Hematopoietic multipotent progenitor cell treated with erythropoietin and hydrocortisone succinate and interleukin-3 and kit ligand, for 4 days (in vitro differentiated cells): ENCODE results near the gene FUCA2.
"Not testable (repeated sequence)": the region's sequence is repeated elsewhere in the genome, so short reads cannot be mapped to it uniquely, and the experiment has no call there.

Experiments
- DNase-seq: peaks from one replicate; pipeline ENCODE4 v3.0.0-alpha.2; 2015

The FUCA2 gene

DNA sequence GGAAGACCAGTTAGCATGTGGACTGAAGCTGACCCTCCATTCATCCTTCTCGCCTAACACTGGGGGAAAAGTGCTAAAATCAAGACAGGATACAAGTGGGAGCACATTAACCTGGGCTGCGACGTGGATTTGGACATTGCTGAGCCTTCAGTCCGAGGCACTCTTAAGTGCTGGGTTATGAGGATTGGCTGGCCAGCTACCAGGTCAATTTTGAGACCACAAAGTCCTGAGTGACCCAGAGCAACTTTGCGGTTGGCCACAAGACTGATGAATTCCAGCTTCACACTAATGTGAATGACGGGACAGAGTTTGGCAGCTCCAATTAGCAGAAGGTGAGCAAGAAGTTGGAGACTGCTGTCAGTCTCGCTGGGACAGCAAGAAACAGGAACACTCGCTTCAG is 20.7 kb downstream of the FUCA2 start:
- DNase-seq: no peak

DNA sequence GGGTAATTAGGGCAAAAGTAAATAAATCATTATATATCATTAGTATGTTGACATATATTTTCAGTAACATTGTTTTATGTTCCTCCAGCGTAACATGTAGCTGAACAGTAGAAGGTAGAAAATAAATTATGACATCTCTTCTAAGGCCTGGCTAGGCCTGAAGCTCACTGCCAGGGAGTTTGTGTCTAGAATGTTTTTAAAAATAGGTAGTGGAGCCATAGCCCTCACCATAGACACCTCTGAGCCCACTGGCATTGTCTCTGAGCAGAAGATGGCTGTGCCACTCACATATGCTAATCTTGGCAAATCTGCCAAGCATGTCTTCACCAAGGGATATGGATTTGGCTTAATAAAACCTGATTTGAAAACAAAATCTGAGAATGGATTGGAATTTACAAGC is 21.3 kb downstream of the FUCA2 start:
- DNase-seq: no peak

DNA sequence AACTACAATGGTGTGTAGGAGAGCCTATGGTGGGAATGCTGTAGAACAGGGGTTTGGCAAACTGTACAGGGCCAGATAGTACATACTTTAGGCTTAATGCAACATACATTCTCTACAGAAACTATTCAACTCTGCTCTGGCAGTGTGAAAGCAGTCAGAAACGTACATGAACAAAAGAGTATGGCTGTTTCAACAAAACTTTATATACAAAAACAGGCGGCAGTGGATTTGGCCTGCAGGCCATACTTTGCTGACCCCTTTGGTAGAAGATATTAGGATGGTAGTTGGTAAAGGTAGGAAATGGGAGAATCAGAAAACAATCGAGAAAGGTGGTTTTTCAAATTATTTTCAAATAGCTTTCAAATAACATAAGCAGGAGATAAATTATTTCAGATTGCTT is 24.8 kb downstream of the FUCA2 start:
- DNase-seq: no peak

DNA sequence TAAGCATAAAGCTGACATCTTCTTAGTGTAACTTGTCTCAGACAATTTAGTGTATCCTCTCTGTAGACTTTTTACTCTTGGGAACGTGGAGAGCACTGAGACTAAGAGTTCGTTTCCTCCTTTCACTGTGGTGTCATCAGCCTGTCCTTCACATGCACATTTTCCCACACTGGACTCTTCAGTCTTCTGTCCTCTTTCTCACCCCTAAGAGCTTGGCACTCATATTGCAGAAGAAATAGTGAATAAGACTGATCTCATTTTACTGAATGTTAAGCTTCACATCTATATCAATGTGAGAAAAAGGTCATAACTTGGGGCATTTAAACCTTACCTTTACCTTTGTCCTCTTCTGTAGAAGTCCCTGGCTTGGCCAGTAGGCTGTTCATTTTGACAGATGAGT is 25.6 kb downstream of the FUCA2 start:
- no peak for DNase-seq

DNA sequence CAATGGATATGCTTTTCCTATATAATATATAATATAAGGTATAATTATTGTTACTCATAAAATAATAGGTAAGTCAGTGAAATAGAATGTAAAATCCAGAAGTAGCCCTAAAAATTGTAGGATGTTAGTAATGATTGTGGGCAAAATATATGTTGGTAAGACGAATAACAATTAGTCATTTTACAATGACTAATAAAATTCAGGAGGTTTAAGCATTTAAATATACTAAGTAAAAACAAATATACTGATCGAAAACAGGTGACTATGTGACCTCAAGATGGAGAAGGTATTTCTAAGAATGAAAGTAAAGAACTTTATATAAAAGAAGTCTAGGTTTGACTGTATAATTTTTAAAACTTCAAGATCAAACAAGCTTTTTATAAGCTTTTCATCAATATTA is 28.9 kb downstream of the FUCA2 start:
- no peak for DNase-seq

DNA sequence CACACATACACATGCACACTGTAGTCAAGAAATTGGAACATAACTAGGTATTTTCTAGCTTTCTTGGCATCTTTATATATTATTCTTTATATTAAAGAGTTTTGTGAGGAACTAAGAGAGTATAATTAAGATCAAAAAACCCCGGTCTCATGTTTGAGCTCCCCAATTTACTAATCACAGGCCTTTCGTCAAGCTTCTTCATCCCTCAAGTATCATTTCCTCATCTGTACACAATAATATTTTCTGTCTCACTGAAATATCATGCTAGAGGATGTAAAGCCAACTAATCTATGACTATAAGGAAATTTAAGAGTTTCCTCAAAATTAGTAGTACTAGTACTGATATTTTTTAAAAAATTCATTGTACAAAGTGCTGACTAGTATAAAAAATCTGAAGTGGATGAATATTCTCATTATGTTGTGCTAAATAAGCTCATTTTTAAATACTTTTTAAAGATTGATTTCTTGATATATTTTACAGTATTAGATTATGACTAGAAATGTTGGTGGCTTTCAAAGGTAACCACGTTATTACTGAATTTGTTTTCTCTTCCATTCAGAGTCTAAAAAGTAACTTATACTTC is 32.9 kb downstream of the FUCA2 start:
- no peak for DNase-seq

DNA sequence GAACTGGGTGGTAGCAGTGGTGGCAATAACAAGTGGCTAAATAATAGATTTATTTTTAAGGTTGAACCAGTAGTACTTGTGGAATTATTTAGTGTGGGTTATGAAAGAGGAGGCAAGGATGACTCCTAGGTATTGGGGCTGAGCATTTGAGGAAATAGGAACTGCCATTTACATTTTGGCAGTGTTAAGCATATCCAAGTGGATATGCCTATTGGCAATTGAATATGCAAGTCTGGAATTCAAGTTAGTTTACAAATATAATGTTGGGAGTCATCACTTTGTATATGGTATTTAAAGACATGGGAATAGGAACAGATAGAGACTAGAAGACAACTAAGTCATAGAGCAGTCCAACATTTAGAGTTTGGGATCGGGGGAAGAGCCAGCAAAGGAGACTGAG is 35.0 kb downstream of the FUCA2 start:
- no peak for DNase-seq

DNA sequence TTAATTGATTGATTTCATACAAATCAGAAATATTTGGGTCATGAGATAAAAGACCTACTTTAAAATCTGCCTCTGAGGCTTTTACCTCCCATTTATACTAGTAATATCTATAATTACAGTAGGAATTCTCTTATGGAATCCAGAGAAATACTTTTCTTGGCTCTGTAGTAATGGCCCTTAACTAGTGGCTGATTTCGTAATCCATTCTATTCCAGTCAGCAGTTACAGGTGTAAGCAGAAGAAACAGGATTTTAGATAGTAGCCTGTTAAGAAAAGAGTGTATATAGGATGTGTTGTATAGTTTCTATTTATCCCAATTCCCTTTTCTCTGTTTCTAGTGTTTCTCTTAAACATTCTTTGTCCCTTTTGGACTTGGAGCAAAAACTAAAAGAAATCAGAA is 39.7 kb downstream of the FUCA2 start:
- DNase-seq: no peak

DNA sequence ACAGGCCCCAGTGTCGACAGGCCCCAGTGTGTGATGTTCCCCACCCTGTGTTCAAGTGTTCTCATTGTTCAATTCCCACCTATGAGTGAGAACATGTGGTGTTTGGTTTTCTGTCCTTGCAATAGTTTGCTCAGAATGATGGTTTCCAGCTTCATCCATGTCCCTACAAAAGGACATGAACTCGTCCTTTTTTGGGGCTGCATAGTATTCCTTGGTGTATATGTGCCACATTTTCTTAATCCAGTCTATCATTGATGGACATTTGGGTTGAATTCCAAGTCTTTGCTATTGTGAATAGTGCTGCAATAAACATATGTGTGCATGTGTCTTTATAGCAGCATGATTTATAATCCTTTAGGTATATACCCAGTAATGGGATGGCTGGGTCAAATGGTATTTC is 42.7 kb downstream of the FUCA2 start:
- DNase-seq: not testable (repeated sequence)

DNA sequence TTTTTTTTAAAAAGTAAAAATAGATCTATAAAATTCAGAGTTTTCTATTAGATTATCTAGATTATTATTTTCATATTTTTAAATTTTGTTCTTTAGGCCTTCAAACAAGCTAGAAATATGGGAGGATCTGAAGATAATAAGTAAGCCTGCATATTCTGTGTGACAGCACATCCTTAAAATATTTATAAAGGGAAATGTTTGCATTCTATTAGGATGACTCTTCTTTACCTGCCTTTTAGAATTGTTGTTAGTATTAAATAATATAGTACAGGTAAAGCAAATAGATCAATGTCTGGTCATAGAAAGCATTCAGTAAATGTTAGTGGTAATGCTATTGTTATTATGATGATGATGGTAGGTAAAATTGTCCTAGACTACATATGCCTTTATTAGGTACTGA is 43.5 kb downstream of the FUCA2 start:
- no peak for DNase-seq

DNA sequence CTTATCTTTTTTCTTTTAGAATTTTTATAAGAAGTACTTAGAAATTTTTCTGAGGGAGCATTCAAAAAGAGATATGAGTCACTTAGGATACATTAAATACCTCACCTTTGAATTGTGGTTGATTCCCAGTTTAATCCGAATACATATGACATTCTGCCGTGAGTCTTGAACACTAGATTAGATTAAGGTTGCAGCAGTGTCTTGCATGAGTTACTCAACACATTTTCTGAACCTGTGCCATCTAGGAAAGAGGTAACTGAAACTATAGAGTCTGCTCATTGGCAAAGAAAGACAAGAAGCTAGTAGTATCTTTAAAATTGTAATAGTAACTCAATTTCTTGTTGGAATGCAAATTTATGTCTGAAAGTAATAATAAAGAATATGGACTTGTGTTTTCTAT is 46.0 kb downstream of the FUCA2 start:
- no peak for DNase-seq

DNA sequence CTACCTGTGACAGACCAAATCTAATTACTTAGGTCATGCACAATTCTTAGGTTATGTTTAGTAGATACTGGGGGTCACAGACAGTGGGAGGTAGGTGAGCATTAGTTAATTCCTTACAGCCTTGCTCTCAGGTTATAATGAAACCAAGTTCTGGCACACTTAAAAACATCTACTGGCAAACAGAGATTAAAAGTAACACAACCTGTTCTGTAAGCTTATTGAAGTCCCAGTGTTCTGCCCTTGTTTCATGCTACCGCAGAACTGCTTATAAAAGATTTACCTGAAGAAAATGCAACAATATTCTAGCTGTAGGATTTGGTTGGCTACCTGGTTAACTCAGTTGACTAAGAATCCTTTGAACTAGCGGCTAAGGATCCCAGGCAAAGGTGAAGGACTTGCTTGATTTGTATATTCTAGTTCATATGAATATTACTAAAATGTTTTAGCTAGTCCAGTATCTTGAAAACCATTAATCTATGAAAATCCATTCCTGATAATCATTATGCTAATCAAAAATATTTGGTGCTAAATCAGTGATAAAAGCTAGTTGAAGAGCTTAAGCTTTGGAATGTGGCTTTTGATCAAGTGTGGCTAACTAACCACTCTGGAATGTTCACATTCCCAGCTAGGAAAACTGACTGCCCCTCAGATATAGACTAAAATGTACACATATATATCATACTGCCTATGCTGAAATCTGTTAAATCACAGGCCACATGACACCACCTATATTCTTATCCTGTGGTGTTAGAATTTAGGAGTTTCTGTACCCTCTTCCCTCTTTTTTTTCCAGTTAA is 53.8 kb downstream of the FUCA2 start:
- DNase-seq: no peak

DNA sequence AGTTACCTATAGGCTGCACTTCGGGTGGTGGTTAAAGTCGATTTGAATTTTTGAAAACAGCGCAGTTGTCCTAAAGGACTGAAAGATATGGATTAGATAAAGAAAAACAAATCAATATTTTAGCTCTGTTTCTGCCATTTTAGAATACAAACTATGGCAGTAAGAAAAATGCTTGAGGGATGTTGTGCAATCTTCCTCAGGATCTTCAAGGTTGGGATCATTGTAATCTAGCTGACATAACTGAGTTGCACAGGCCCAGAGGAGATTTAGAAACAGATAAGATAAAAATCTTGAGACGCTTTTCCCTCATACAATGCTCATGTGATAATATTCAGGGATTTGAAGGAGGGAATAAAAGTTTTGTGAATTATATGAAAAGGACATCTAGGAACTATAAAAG is 60.0 kb downstream of the FUCA2 start:
- DNase-seq: peak; percentile 39

DNA sequence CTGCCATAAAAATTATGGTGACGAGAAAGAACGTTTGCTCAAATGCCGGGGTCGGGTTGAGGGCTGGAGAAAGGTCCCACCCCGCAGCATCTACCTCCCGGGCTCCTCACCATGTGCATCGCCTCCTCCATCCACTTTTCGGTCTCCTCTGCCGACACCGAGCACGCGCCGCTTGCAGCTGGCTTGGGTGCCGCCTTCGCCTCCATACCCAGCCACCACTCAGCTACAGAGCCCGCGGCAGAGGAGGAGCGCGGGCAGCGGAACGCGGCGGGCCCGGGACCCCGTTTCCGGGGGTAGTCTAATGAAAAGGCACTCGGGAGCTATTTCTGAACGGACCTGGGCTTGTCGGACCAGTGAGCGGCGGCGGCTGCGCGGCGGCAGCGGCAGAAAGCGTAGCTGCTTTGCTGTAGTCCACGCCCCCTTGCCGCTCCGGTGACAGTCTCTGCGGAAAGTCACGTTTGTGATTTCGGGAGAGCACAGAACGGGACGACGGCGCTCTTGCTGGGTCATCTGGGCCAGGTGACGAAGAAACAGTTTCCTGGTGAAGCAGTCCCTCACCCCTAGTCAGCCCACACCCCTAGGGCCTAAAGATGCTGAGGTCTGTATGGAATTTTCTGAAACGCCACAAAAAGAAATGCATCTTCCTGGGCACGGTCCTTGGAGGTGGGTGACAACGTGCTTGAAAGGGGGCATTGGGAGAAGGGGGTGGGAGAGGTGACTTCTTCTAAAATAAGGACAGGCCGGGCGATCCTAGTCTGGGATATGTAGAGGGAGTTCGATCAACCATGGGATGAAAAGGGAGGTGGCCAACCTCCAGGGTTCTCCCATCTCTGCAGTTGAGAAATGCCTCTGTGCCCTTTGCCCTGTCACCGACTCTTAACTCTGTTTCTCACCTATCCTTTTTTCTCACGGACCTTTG is 60.8 kb downstream of the FUCA2 start, which contains the start of the genes ADAT2 and PEX3:
Gene ADAT2, minus strand, starts transcription at position 243 of the 919 bp plus-strand sequence. Its CDS starts 37 bp downstream, at position 206.
Gene PEX3, plus strand, starts transcription at position 353 of the 919 bp plus-strand sequence. Its CDS starts 238 bp downstream, at position 591.
- DNase-seq: peak; percentile 98

DNA sequence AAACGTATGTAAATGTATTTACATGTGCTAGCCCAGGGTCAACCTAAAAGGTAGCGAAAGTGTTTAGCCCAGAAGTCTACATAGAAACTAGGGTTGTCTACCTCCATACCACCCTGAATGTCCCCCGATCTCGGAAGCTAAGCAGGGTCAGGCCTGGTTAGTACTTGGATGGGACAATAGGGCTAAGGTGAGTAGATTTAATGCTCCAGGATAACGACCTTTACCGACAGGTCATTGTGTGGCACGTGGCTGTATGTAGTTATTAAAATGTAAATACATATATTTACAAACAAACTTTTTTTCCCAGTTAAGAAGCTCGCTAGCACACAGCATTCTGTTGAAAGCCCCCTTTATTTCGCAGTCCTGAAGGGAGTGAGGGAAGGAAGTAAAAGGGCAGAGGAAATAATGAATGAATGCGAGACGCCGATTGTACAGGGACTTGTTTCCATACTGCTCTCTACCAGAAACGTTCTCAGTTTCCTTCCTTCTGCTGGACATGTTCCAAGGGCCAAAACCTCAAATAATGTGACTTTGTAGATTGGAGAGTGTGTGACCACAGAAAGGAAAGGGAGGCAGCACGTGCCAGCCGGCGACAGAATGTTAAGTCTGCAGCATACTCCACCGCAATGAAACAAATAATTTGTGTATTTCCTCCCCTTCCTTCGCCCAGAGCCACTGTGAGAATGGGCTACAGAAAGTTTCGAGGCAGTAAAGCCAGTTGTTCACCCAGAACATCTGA is 61.6 kb downstream of the FUCA2 start:
- peak; percentile 95 for DNase-seq

DNA sequence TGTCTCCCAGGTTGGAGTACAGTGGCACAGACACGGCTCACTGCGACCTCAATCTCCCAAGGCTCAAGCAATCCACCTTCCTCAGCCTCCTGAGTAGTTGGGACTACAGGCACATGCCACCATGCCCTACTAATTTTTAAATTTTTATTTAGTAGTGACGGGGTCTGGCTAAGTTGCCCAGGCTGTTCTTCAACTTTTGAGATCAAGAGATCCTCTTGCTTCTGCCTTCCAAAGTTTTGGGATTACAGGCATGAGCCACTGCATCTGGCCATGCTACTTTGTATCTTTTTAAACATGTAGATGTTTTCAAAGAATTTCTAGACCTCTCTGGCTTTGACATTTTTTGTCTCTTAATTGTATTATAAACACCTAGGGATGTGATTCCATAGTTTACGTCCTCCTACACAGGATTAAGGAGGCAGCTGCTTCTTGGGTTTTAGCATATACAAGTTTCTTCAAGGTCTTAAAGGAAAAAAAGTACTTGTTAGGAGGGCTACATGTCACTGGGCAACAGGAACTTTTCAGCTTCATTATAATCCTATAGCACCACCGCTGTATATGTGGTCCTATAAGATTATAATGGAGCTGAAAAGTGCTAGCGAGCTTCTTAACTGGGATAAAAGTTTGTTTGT is 62.3 kb downstream of the FUCA2 start:
- no peak for DNase-seq

DNA sequence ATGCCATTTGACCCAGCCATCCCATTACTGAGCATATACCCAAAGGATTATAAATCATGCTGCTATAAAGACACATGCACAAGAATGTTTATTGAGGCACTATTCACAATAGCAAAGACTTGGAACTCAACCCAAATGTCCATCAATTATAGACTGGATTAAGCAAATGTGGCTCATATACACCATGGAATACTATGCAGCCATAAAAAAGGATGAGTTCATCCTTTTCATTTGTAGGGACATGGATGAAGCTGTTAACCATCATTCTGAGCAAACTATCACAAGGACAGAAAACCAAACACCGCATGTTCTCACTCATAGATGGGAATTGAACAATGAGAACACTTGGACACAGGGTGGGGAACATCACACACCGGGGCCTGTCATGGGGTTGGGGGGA is 63.7 kb downstream of the FUCA2 start:
- DNase-seq: not testable (repeated sequence)
